PC-3 (cell line): ENCODE measurements around the gene KIFC1. TPM values are rescaled to one million over a fixed set of nuclear protein-coding genes. Genes with fewer than 3 reads are reported as not detected.

Experiments
- ATAC-seq: fragments of 200-7000 bp; cut with Tn5 transposase; 2 replicates; pipeline ENCODE4 v1.9.1; 2020; ENCODE audit warnings: mild to moderate bottlenecking, moderate library complexity
- BruUV-seq: library from RNA; stranded (reverse); fragments of 400-500 nt; replicated peaks from 2 replicates; lab custom pipeline; 2021; lab: Mats Ljungman, UMichigan
- CTCF ChIA-PET: fragments of 300-600 bp; sonication (Branson Sonifier 250); formaldehyde crosslinking; loops from one replicate; lab custom pipeline; 2022; ENCODE audit warnings: antibody characterized with exemption; lab: Charles Lee
- POLR2A ChIA-PET: fragments of 300-600 bp; sonication (Branson Sonifier 250); formaldehyde crosslinking; loops from one replicate; lab custom pipeline; 2022; ENCODE audit warnings: antibody characterized with exemption; ENCODE audit not compliant: unreplicated experiment; lab: Charles Lee
- DNase-seq: peaks from one replicate; pipeline ENCODE4 v3.0.0-alpha.2; 2015
- H2AFZ ChIP-seq: fragments of 300-600 bp; sonication (generic); 2 replicates; pipeline ENCODE4 v1.6.0; 2016; ENCODE audit warnings: antibody characterized with exemption, low read length
- H3F3A ChIP-seq: fragments of 300-600 bp; sonication (generic); one replicate; pipeline ENCODE4 v1.6.0; 2017; ENCODE audit warnings: antibody characterized with exemption, low read length, control low read depth, mild to moderate bottlenecking; ENCODE audit not compliant: unreplicated experiment
- H3K27ac ChIP-seq: fragments of 300-600 bp; sonication (generic); 2 replicates; pipeline ENCODE4 v1.5.1; 2016; ENCODE audit warnings: mild to moderate bottlenecking, low read length
- H3K27me3 ChIP-seq: fragments of 300-600 bp; sonication (generic); 2 replicates; pipeline ENCODE4 v1.6.1; 2016; ENCODE audit warnings: low read length, mixed read lengths
- H3K36me3 ChIP-seq: fragments of 300-600 bp; sonication (generic); 2 replicates; pipeline ENCODE4 v1.6.1; 2016; ENCODE audit warnings: low read depth, mixed run types, low read length, mixed read lengths
- H3K4me1 ChIP-seq: fragments of 300-600 bp; sonication (generic); 2 replicates; pipeline ENCODE4 v1.5.1; 2016; ENCODE audit warnings: low read length; ENCODE audit not compliant: insufficient read depth
- H3K4me2 ChIP-seq: fragments of 300-600 bp; sonication (generic); 2 replicates; pipeline ENCODE4 v1.6.0; 2016; ENCODE audit warnings: low read length
- H3K4me3 ChIP-seq: fragments of 300-600 bp; sonication (generic); 2 replicates; pipeline ENCODE4 v1.5.1; 2016; ENCODE audit warnings: mild to moderate bottlenecking, low read length, mixed read lengths
- H3K79me2 ChIP-seq: fragments of 300-600 bp; sonication (generic); 2 replicates; pipeline ENCODE4 v1.6.1; 2017; ENCODE audit warnings: low read length, mixed read lengths
- H3K9ac ChIP-seq: fragments of 300-600 bp; sonication (generic); 2 replicates; pipeline ENCODE4 v1.6.0; 2016; ENCODE audit warnings: mild to moderate bottlenecking, low read length
- H3K9me2 ChIP-seq: fragments of 300-600 bp; sonication (generic); replicated peaks from 2 replicates; pipeline ENCODE4 v1.6.1; 2016; ENCODE audit warnings: mixed run types, low read length, mixed read lengths
- H3K9me3 ChIP-seq: fragments of 300-600 bp; sonication (generic); 2 replicates; pipeline ENCODE4 v1.6.1; 2016; ENCODE audit warnings: low read length, mixed read lengths
- H4K20me1 ChIP-seq: fragments of 300-600 bp; sonication (generic); 2 replicates; pipeline ENCODE4 v1.6.1; 2016; ENCODE audit warnings: low read length, mixed read lengths
- EZH2 ChIP-seq: fragments of 300-600 bp; sonication (generic); IDR thresholded peaks from one replicate; pipeline ENCODE4 v1.6.1; 2017; ENCODE audit warnings: antibody characterized with exemption, mild to moderate bottlenecking, low read length; ENCODE audit not compliant: unreplicated experiment
- EZH2phosphoT487 ChIP-seq: fragments of 300-600 bp; sonication (generic); IDR thresholded peaks from 2 replicates; pipeline ENCODE4 v1.6.1; 2018; ENCODE audit warnings: mild to moderate bottlenecking, antibody characterized with exemption, low read length, borderline replicate concordance
- intact Hi-C: fragments of 100-400 bp; cut with micrococcal nuclease; formaldehyde crosslinking; loops from 2 replicates; pipeline ENCODE4 v1.9.0; 2023
- total RNA-seq: library from RNA; depleted of rRNA; stranded (reverse); fragments of >200 nt; gene quantifications from 2 replicates; pipeline ENCODE4 v1.2.3, GENCODE V29; 2014
- TF ChIP-seq, protein P1 (sequence below): fragments of 300-600 bp; sonication (generic); conservative IDR thresholded peaks from 2 replicates; pipeline ENCODE4 v1.5.1; 2017; ENCODE audit warnings: antibody characterized with exemption, low read depth, mild to moderate bottlenecking, low read length

Gene KIFC1
- total RNA-seq, 1 experiment from 2014 or later, result 66.7 TPM

GRCh38 chr6:33430991-33431879 is 39.6 kb downstream of the KIFC1 start:
- intact Hi-C loops, result no loop called here
- no peaks in the 10 kb centered on the region for H3K9me2 ChIP-seq
- no peaks in the 10 kb centered on the region for H3K27me3 ChIP-seq
- no peaks in the 10 kb centered on the region for H3K36me3 ChIP-seq
- TF ChIP-seq, protein P1, sequence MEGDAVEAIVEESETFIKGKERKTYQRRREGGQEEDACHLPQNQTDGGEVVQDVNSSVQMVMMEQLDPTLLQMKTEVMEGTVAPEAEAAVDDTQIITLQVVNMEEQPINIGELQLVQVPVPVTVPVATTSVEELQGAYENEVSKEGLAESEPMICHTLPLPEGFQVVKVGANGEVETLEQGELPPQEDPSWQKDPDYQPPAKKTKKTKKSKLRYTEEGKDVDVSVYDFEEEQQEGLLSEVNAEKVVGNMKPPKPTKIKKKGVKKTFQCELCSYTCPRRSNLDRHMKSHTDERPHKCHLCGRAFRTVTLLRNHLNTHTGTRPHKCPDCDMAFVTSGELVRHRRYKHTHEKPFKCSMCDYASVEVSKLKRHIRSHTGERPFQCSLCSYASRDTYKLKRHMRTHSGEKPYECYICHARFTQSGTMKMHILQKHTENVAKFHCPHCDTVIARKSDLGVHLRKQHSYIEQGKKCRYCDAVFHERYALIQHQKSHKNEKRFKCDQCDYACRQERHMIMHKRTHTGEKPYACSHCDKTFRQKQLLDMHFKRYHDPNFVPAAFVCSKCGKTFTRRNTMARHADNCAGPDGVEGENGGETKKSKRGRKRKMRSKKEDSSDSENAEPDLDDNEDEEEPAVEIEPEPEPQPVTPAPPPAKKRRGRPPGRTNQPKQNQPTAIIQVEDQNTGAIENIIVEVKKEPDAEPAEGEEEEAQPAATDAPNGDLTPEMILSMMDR, result no peak
- TF ChIP-seq EZH2phosphoT487 (no peak), EZH2 (no peak)
- ChIA-PET POLR2A (interaction anchor here (0.5 kb wide), 1 partner anchor 23 kb away, joined by 3 read pairs; the partner anchor contains the start of gene ZBTB9), CTCF (no interaction called here)
- no peaks in the 10 kb centered on the region for H4K20me1 ChIP-seq
- H3K4me3 ChIP-seq, result no peak overlapping the region
- H3K9me3 ChIP-seq, result no peaks in the 10 kb centered on the region
- H3K4me2 ChIP-seq, result no peak overlapping the region
- no peak overlapping the region for H3K9ac ChIP-seq
- H3K27ac ChIP-seq, result no peak overlapping the region
- DNase-seq (no peak), ATAC-seq (no peak)
- no peaks in the 10 kb centered on the region for H3K79me2 ChIP-seq
- no peaks in the 10 kb centered on the region for H3F3A ChIP-seq
- H2AFZ ChIP-seq, result no peak overlapping the region
- H3K4me1 ChIP-seq, result peaks cover 14% of the 10 kb centered on the region
- no TSS peak for BruUV-seq

- Histone ChIP-seq H3K27me3 (no peaks in the 10 kb centered on the region), H3K9me2 (no peaks in the 10 kb centered on the region), H3K36me3 (no peaks in the 10 kb centered on the region), H3K9me3 (no peaks in the 10 kb centered on the region), H3K79me2 (no peaks in the 10 kb centered on the region), H4K20me1 (no peaks in the 10 kb centered on the region), H3K4me1 (peaks cover 14% of the 10 kb centered on the region), H3K4me2 (no peak overlapping the region), H3K4me3 (no peak overlapping the region), H3K9ac (no peak overlapping the region), H3F3A (no peaks in the 10 kb centered on the region), H3K27ac (no peak overlapping the region), H2AFZ (no peak overlapping the region)
- ChIA-PET POLR2A (no interaction called here), CTCF (no interaction called here)
- no peak for ATAC-seq
- no peak for DNase-seq
- TF ChIP-seq EZH2 (no peak), EZH2phosphoT487 (no peak)
- TF ChIP-seq, protein P1, result no peak
- BruUV-seq, result no TSS peak
- intact Hi-C loops, result no loop called here
These were observed 40.4 kb downstream of the KIFC1 start for GRCh38 chr6:33431880-33432541.
